ENCODE data around the gene VWA3A.

Gene VWA3A

GRCh38 chr16:22204091-22204655 is 111.8 kb downstream of the VWA3A start:
- FAIRE-seq: no peak

DNA sequence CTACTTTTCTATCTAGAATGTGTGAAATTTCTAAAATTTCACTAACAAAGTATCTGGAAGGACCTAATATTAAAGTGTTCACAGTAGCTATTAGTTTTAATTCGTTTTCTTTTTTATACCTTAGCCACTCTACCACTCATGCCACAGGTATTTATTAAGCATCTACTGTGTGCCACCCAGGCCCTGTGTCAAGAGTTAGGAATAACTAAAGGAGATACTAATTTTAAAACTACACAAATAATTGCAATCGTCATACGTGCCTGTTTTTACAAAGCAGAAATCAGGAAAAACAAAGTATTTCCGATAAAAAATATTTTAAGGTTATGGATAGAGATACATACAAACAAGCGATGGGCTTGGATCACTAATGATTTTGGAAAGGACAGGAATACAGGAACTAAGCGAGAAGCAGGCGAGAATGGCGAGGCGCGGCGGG is 113.3 kb downstream of the VWA3A start:
- FAIRE-seq: no peak

GRCh38 chr16:22206013-22206841 is 113.9 kb downstream of the VWA3A start, which contains the start of gene EEF2K:
TSS of gene EEF2K (plus strand) at chr16:22206278. CDS start at chr16:22225730, 19,452 bp downstream.
- FAIRE-seq: no peak
